A673 (cell line): ENCODE results near the gene ITFG1. TPM values are rescaled to one million over a fixed set of nuclear protein-coding genes. Genes with fewer than 3 reads are reported as not detected.
"Not testable (repeated sequence)": the region's sequence is repeated elsewhere in the genome, so short reads cannot be mapped to it uniquely, and the experiment has no call there.

ENCODE experiments used
- BruUV-seq: library from RNA; stranded (reverse); fragments of 400-500 nt; replicated peaks from 2 replicates; lab custom pipeline; 2021; lab: Mats Ljungman, UMichigan
- CTCF ChIA-PET: fragments of 300-600 bp; sonication (Branson Sonifier 250); formaldehyde crosslinking; loops from one replicate; lab custom pipeline; 2022; ENCODE audit warnings: antibody characterized with exemption; lab: Charles Lee
- POLR2A ChIA-PET: fragments of 300-600 bp; sonication (Branson Sonifier 250); formaldehyde crosslinking; loops from one replicate; lab custom pipeline; 2022; ENCODE audit warnings: antibody characterized with exemption; ENCODE audit not compliant: low non-redundant PET; lab: Charles Lee
- DNase-seq: peaks from one replicate; pipeline ENCODE4 v3.0.0-alpha.2; 2015; ENCODE audit warnings: low spot score
- H3K27ac ChIP-seq: fragments of 200-600 bp; sonication (generic); 2 replicates; pipeline ENCODE4 v1.5.1; 2016; ENCODE audit warnings: mixed run types, low read depth, mild to moderate bottlenecking, mixed read lengths, antibody characterized with exemption, low read length; ENCODE audit not compliant: poor library complexity, severe bottlenecking
- H3K27me3 ChIP-seq: fragments of 200-600 bp; sonication (generic); replicated peaks from 2 replicates; pipeline ENCODE4 v1.6.1; 2017; ENCODE audit warnings: mixed run types, low read depth, mild to moderate bottlenecking, mixed read lengths, antibody characterized with exemption, low read length; ENCODE audit not compliant: insufficient read depth, poor library complexity
- H3K36me3 ChIP-seq: fragments of 200-600 bp; sonication (generic); 2 replicates; pipeline ENCODE4 v1.6.1; 2016; ENCODE audit warnings: mixed run types, mild to moderate bottlenecking, mixed read lengths, antibody characterized with exemption, low read length; ENCODE audit not compliant: insufficient read depth, poor library complexity, severe bottlenecking
- H3K4me1 ChIP-seq: fragments of 200-600 bp; sonication (generic); 2 replicates; pipeline ENCODE4 v1.6.1; 2017; ENCODE audit warnings: mixed run types, mild to moderate bottlenecking, mixed read lengths, antibody characterized with exemption, low read length; ENCODE audit not compliant: insufficient read depth, poor library complexity, severe bottlenecking
- H3K4me3 ChIP-seq: fragments of 200-600 bp; sonication (generic); 2 replicates; pipeline ENCODE4 v1.5.1; 2016; ENCODE audit warnings: low read depth, mixed run types, mild to moderate bottlenecking, mixed read lengths, low read length; ENCODE audit not compliant: poor library complexity, severe bottlenecking
- H3K9me3 ChIP-seq: fragments of 200-600 bp; sonication (generic); 2 replicates; pipeline ENCODE4 v1.6.1; 2016; ENCODE audit warnings: mixed run types, low read depth, mild to moderate bottlenecking, mixed read lengths, antibody characterized with exemption, low read length; ENCODE audit not compliant: poor library complexity, severe bottlenecking
- CTCF ChIP-seq: fragments of 300-800, 200-600 bp; sonication (generic); conservative IDR thresholded peaks from 2 replicates; pipeline ENCODE4 v1.5.1; 2017; ENCODE audit warnings: low read depth, mild to moderate bottlenecking, antibody characterized with exemption, low read length, moderate library complexity, mixed read lengths
- EZH2 ChIP-seq: fragments of 200-600 bp; sonication (generic); IDR thresholded peaks from 2 replicates; pipeline ENCODE4 v1.6.1; 2017; ENCODE audit warnings: borderline replicate concordance, low read depth, mild to moderate bottlenecking, mixed read lengths, antibody characterized with exemption, low read length; ENCODE audit not compliant: poor library complexity, severe bottlenecking
- intact Hi-C: fragments of 100-400 bp; cut with micrococcal nuclease; formaldehyde crosslinking; loops from one replicate; pipeline ENCODE4 v1.10.0; 2022; ENCODE audit not compliant: unreplicated experiment
- total RNA-seq: library from RNA; stranded (reverse); gene quantifications from 2 replicates; pipeline ENCODE4 v1.2.3, GENCODE V29; 2021

Gene ITFG1
- total RNA-seq, 1 experiment from 2014 or later, result 40.1 TPM

GRCh38 chr16:47211218-47211617, 249.6 kb downstream of the ITFG1 start:
- ChIA-PET CTCF (no interaction called here), POLR2A (no interaction called here)
- BruUV-seq, result no TSS peak
- no peaks in the 10 kb centered on the region for H3K9me3 ChIP-seq
- H3K27ac ChIP-seq, result no peak overlapping the region
- no peaks in the 10 kb centered on the region for H3K36me3 ChIP-seq
- no peak for DNase-seq
- H3K4me1 ChIP-seq, result no peaks in the 10 kb centered on the region
- TF ChIP-seq CTCF (no peak), EZH2 (no peak)
- intact Hi-C loops, result no loop called here
- H3K27me3 ChIP-seq, result no peaks in the 10 kb centered on the region
- no peak overlapping the region for H3K4me3 ChIP-seq

- intact Hi-C loops, result no loop called here
Observed at GRCh38 chr16:47204736-47205504, 255.9 kb downstream of the ITFG1 start.

GRCh38 chr16:47203433-47203832, 257.4 kb downstream of the ITFG1 start:
- CTCF ChIA-PET, BruUV-seq: not testable (repeated sequence)

More at GRCh38 chr16:47204736-47205504, 255.9 kb downstream of the ITFG1 start:
- H3K4me3 ChIP-seq, result no peak overlapping the region
- no peak overlapping the region for H3K27ac ChIP-seq
- ChIA-PET POLR2A (no interaction called here), CTCF (no interaction called here)
- no peaks in the 10 kb centered on the region for H3K27me3 ChIP-seq
- H3K9me3 ChIP-seq, result no peaks in the 10 kb centered on the region
- no peak for TF ChIP-seq EZH2
- peak; percentile 23; the same call in 1 of the 2 replicates for TF ChIP-seq CTCF
- BruUV-seq, result no TSS peak
- no peaks in the 10 kb centered on the region for H3K4me1 ChIP-seq
- H3K36me3 ChIP-seq, result no peaks in the 10 kb centered on the region
- DNase-seq, result peak; percentile 12

GRCh38 chr16:47198180-47198575, 262.7 kb downstream of the ITFG1 start:
- Histone ChIP-seq H3K4me1 (no peaks in the 10 kb centered on the region), H3K4me3 (no peak overlapping the region), H3K27ac (no peak overlapping the region), H3K9me3 (no peaks in the 10 kb centered on the region), H3K27me3 (no peaks in the 10 kb centered on the region), H3K36me3 (no peaks in the 10 kb centered on the region)
- TF ChIP-seq CTCF (no peak), EZH2 (no peak)
- peak; percentile 1 for DNase-seq
- ChIA-PET POLR2A (no interaction called here), CTCF (no interaction called here)
- BruUV-seq, result no TSS peak
- intact Hi-C loops, result no loop called here

More at GRCh38 chr16:47203433-47203832, 257.4 kb downstream of the ITFG1 start:
- H3K27ac ChIP-seq, H3K36me3 ChIP-seq, DNase-seq, POLR2A ChIA-PET, H3K4me1 ChIP-seq, intact Hi-C loops, H3K9me3 ChIP-seq, H3K4me3 ChIP-seq, H3K27me3 ChIP-seq: not testable (repeated sequence)
